Ascending aorta (tissue), 2 donors: Measurements from ENCODE around the gene EDEM3. TPM values are rescaled to one million over a fixed set of nuclear protein-coding genes. Genes with fewer than 3 reads are reported as not detected.

Experiments
- DNase-seq, 2 donors: peaks; one replicate each; pipeline ENCODE4 v3.0.0-alpha.2; 2019; ENCODE audit warnings: low spot score in 2 of 2
- H3K27ac ChIP-seq, 2 donors: fragments of 200-600 bp; sonication (generic); one replicate each; pipeline ENCODE4 v1.5.1; 2016 to 2017; ENCODE audit warnings: mild to moderate bottlenecking in 1 of 2
- H3K27me3 ChIP-seq: fragments of 200-600 bp; sonication (generic); one replicate; pipeline ENCODE4 v1.5.1; 2017
- H3K36me3 ChIP-seq, 2 donors: fragments of 200-600 bp; sonication (generic); one replicate each; pipeline ENCODE4 v1.5.1; 2016
- H3K4me1 ChIP-seq, 2 donors: fragments of 200-600 bp; sonication (generic); one replicate each; pipeline ENCODE4 v1.5.1; 2016 to 2017; ENCODE audit warnings: mild to moderate bottlenecking in 1 of 2
- H3K4me3 ChIP-seq, 2 donors: fragments of 200-600 bp; sonication (generic); one replicate each; pipeline ENCODE4 v1.5.1; 2016 to 2017; ENCODE audit warnings: mild to moderate bottlenecking in 1 of 2
- H3K9me3 ChIP-seq, 2 donors: fragments of 200-600 bp; sonication (generic); one replicate each; pipeline ENCODE4 v1.5.1; 2016
- CTCF ChIP-seq, 3 experiments: fragments of 200-600 bp in 2 of 3; fragments of 450-650 bp in 1 of 3; sonication (generic) in 2 of 3; IDR thresholded peaks; one replicate each; pipeline ENCODE4 v1.5.1; 2016 to 2019; ENCODE audit warnings: antibody characterized with exemption in 3 of 3, mild to moderate bottlenecking in 1 of 3, moderate library complexity in 1 of 3
- intact Hi-C: fragments of 100-400 bp; cut with DNase I; formaldehyde crosslinking; loops from one replicate; pipeline ENCODE4 v1.15.1; 2023
- total RNA-seq: library from RNA; depleted of rRNA; stranded (reverse); fragments of >200 nt; gene quantifications from one replicate; pipeline ENCODE4 v1.1.0, GENCODE V29; 2016

The EDEM3 gene
- total RNA-seq, 1 donor from 2014 or later = 23.1 TPM

- Histone ChIP-seq H3K4me3 (no peak overlapping the region), H3K9me3 (no peaks in the 10 kb centered on the region), H3K36me3 (peaks cover 20 to 22% of the 10 kb centered on the region in 2 donors), H3K27ac (no peak overlapping the region), H3K27me3 (no peaks in the 10 kb centered on the region), H3K4me1 (no peaks in the 10 kb centered on the region)
- TF ChIP-seq CTCF (IDR thresholded peaks at IDR 0.05) = no peak
- DNase-seq = no peak
- intact Hi-C loops = no loop called here
Observed at GRCh38 chr1:184693011-184693410, 61.6 kb downstream of the EDEM3 start.

GRCh38 chr1:184691719-184692324, 62.8 kb downstream of the EDEM3 start:
- DNase-seq = no peak
- no peak overlapping the region for H3K27ac ChIP-seq

GRCh38 chr1:184686540-184686939, 68.1 kb downstream of the EDEM3 start:
- intact Hi-C loops = no loop called here
- no peaks in the 10 kb centered on the region for H3K27me3 ChIP-seq
- H3K9me3 ChIP-seq = peaks cover 0 to 9% of the 10 kb centered on the region in 2 donors
- peaks cover 0 to 4% of the 10 kb centered on the region in 2 donors for H3K4me1 ChIP-seq
- H3K27ac ChIP-seq = no peak overlapping the region
- H3K4me3 ChIP-seq = no peak overlapping the region
- no peak for DNase-seq
- TF ChIP-seq CTCF (IDR thresholded peaks at IDR 0.05) = no peak
- H3K36me3 ChIP-seq = no peaks in the 10 kb centered on the region

More at GRCh38 chr1:184691719-184692324, 62.8 kb downstream of the EDEM3 start:
- no peaks in the 10 kb centered on the region for H3K4me1 ChIP-seq
- TF ChIP-seq CTCF (IDR thresholded peaks at IDR 0.05) = peak; percentile 36 to 74 (median 66)
- H3K4me3 ChIP-seq = no peak overlapping the region
- H3K27me3 ChIP-seq = no peaks in the 10 kb centered on the region
- intact Hi-C loops = loop anchor here (1.0 kb wide), 1 partner anchor 617 kb away; no protein-coding TSS in a partner anchor
- no peaks in the 10 kb centered on the region for H3K9me3 ChIP-seq
- peaks cover 20 to 22% of the 10 kb centered on the region in 2 donors for H3K36me3 ChIP-seq

GRCh38 chr1:184685116-184685515, 69.5 kb downstream of the EDEM3 start:
- Histone ChIP-seq H3K4me1 (peaks cover 0 to 4% of the 10 kb centered on the region in 2 donors), H3K4me3 (no peak overlapping the region), H3K27ac (no peak overlapping the region), H3K27me3 (no peaks in the 10 kb centered on the region), H3K9me3 (peaks cover 0 to 13% of the 10 kb centered on the region in 2 donors), H3K36me3 (no peaks in the 10 kb centered on the region)
- no peak for TF ChIP-seq CTCF (IDR thresholded peaks at IDR 0.05)
- no peak for DNase-seq
- intact Hi-C loops = no loop called here

- H3K9me3 ChIP-seq = peaks cover 0 to 13% of the 10 kb centered on the region in 2 donors
- TF ChIP-seq CTCF (IDR thresholded peaks at IDR 0.05) = no peak
- H3K4me3 ChIP-seq = no peak overlapping the region
- no peaks in the 10 kb centered on the region for H3K27me3 ChIP-seq
- no peaks in the 10 kb centered on the region for H3K36me3 ChIP-seq
- no peak overlapping the region for H3K27ac ChIP-seq
- peaks cover 0 to 4% of the 10 kb centered on the region in 2 donors for H3K4me1 ChIP-seq
- intact Hi-C loops = no loop called here
- DNase-seq = no peak
Observed at GRCh38 chr1:184684285-184685074, 70.2 kb downstream of the EDEM3 start.
